GM18520 (cell line): ENCODE data around the gene JMJD6.
"Not testable (repeated sequence)": the region's sequence is repeated elsewhere in the genome, so short reads cannot be mapped to it uniquely, and the experiment has no call there.

ENCODE experiments used
- ATAC-seq: cut with Tn5 transposase; IDR thresholded peaks from one replicate; pipeline ENCODE4 v1.9.1; 2021; ENCODE audit not compliant: unreplicated experiment

JMJD6 gene

GRCh38 chr17:76718516-76718915, 7.9 kb downstream of the JMJD6 start:
- no peak for ATAC-seq

- ATAC-seq, result no peak
Measured at GRCh38 chr17:76716839-76717215, 9.6 kb downstream of the JMJD6 start.

GRCh38 chr17:76716146-76716838, 10.1 kb downstream of the JMJD6 start:
- ATAC-seq, result no peak

- ATAC-seq, result no peak
Measured at GRCh38 chr17:76715496-76715830, 10.9 kb downstream of the JMJD6 start.

GRCh38 chr17:76714822-76715495, 11.4 kb downstream of the JMJD6 start:
- ATAC-seq, result no peak

- ATAC-seq, result no peak
Measured at GRCh38 chr17:76714336-76714735, 12.1 kb downstream of the JMJD6 start.

- no peak for ATAC-seq
Measured at GRCh38 chr17:76713765-76714164, 12.6 kb downstream of the JMJD6 start.

- not testable (repeated sequence) for ATAC-seq
Measured at GRCh38 chr17:76712321-76712720, 14.1 kb downstream of the JMJD6 start.

GRCh38 chr17:76710863-76711611, 15.4 kb downstream of the JMJD6 start, which contains the start of gene MXRA7:
Gene MXRA7, minus strand, starts transcription at chr17:76710965. Its CDS starts 19 bp downstream, at chr17:76710946.
- ATAC-seq, result no peak

GRCh38 chr17:76709951-76710862, 16.2 kb downstream of the JMJD6 start:
- ATAC-seq, result not testable (repeated sequence)

GRCh38 chr17:76709077-76709950, 17.1 kb downstream of the JMJD6 start:
- no peak for ATAC-seq

GRCh38 chr17:76707985-76708807, 18.2 kb downstream of the JMJD6 start:
- ATAC-seq, result no peak

- ATAC-seq, result no peak
Measured at GRCh38 chr17:76706817-76707216, 19.6 kb downstream of the JMJD6 start.

- no peak for ATAC-seq
Measured at GRCh38 chr17:76704805-76705204, 21.6 kb downstream of the JMJD6 start.

GRCh38 chr17:76702941-76703637, 23.3 kb downstream of the JMJD6 start:
- ATAC-seq, result no peak

GRCh38 chr17:76702076-76702475, 24.3 kb downstream of the JMJD6 start:
- ATAC-seq, result no peak

GRCh38 chr17:76701471-76701967, 24.9 kb downstream of the JMJD6 start:
- no peak for ATAC-seq
